ENCODE measurements around the gene ARL13A. TPM values are rescaled to one million over a fixed set of nuclear protein-coding genes. Genes with fewer than 3 reads are reported as not detected.
"Not testable (repeated sequence)": the region's sequence is repeated elsewhere in the genome, so short reads cannot be mapped to it uniquely, and the experiment has no call there.

The ARL13A gene
- total RNA-seq, 4 donors from 2014 or later, result not detected

GRCh38 chrX:100979881-100980607, 10.5 kb downstream of the ARL13A start:
- no peaks in the 10 kb centered on the region for H3K4me1 ChIP-seq
- DNase-seq, result no peak
- H3K27me3 ChIP-seq, result no peaks in the 10 kb centered on the region
- no peaks in the 10 kb centered on the region for H3K36me3 ChIP-seq
- TF ChIP-seq POLR2A (IDR thresholded peaks at IDR 0.05) (no peak), CTCF (IDR thresholded peaks at IDR 0.05) (no peak)
- H3K27ac ChIP-seq, result no peak overlapping the region
- H3K9me3 ChIP-seq, result no peaks in the 10 kb centered on the region
- H3K4me3 ChIP-seq, result no peak overlapping the region

- no peak for DNase-seq
- H3K4me3 ChIP-seq, result no peak overlapping the region
- H3K9me3 ChIP-seq, result no peaks in the 10 kb centered on the region
- H3K4me1 ChIP-seq, result no peaks in the 10 kb centered on the region
- H3K36me3 ChIP-seq, result no peaks in the 10 kb centered on the region
- TF ChIP-seq CTCF (IDR thresholded peaks at IDR 0.05) (no peak), POLR2A (IDR thresholded peaks at IDR 0.05) (no peak)
- H3K27me3 ChIP-seq, result no peaks in the 10 kb centered on the region
- H3K27ac ChIP-seq, result no peak overlapping the region
Observed at GRCh38 chrX:100980608-100981497, 11.3 kb downstream of the ARL13A start.

- not testable (repeated sequence) for H3K4me3 ChIP-seq, H3K9me3 ChIP-seq, H3K27ac ChIP-seq, H3K27me3 ChIP-seq, DNase-seq, H3K36me3 ChIP-seq, H3K4me1 ChIP-seq
Observed at GRCh38 chrX:100981498-100981845, 12.0 kb downstream of the ARL13A start.

GRCh38 chrX:100984818-100985217, 15.3 kb downstream of the ARL13A start:
- Histone ChIP-seq H3K36me3 (no peaks in the 10 kb centered on the region), H3K27me3 (no peaks in the 10 kb centered on the region), H3K9me3 (no peaks in the 10 kb centered on the region), H3K27ac (no peak overlapping the region), H3K4me3 (no peak overlapping the region), H3K4me1 (no peaks in the 10 kb centered on the region)
- TF ChIP-seq CTCF (IDR thresholded peaks at IDR 0.05) (no peak), POLR2A (IDR thresholded peaks at IDR 0.05) (no peak)
- DNase-seq, result no peak

GRCh38 chrX:100990139-100990538, 20.6 kb downstream of the ARL13A start:
- H3K4me1 ChIP-seq, result no peaks in the 10 kb centered on the region
- no peak overlapping the region for H3K4me3 ChIP-seq
- H3K36me3 ChIP-seq, result no peaks in the 10 kb centered on the region
- DNase-seq, result no peak
- H3K27me3 ChIP-seq, result no peaks in the 10 kb centered on the region
- H3K9me3 ChIP-seq, result no peaks in the 10 kb centered on the region
- H3K27ac ChIP-seq, result no peak overlapping the region
- TF ChIP-seq CTCF (IDR thresholded peaks at IDR 0.05) (no peak), POLR2A (IDR thresholded peaks at IDR 0.05) (no peak)
